Esophagus muscularis mucosa (tissue), 4 donors: ENCODE measurements around the gene SMPD2. TPM values are rescaled to one million over a fixed set of nuclear protein-coding genes. Genes with fewer than 3 reads are reported as not detected.

ENCODE experiments used
- DNase-seq: peaks from one replicate; pipeline ENCODE4 v3.0.0-alpha.2; 2017; ENCODE audit errors: extremely low spot score
- H3K27ac ChIP-seq, 4 donors: fragments of 200-600 bp; sonication (generic); replicated peaks in 1 of 4; 1 replicate in 3 of 4; 2 replicates in 1 of 4; pipeline ENCODE4 v1.5.1; 2016 to 2019; ENCODE audit warnings: mild to moderate bottlenecking in 1 of 4
- H3K27me3 ChIP-seq, 4 donors: fragments of 200-600 bp; sonication (generic); one replicate each; pipeline versions ENCODE4 v1.5.1 to v1.6.0; 2016 to 2019
- H3K36me3 ChIP-seq, 4 donors: fragments of 200-600 bp; sonication (generic); one replicate each; pipeline ENCODE4 v1.5.1; 2016 to 2019
- H3K4me1 ChIP-seq, 4 donors: fragments of 200-600 bp; sonication (generic); one replicate each; pipeline ENCODE4 v1.5.1; 2016 to 2019
- H3K4me3 ChIP-seq, 4 donors: fragments of 200-600 bp; sonication (generic); 1 replicate in 2 of 4; 2 replicates in 2 of 4; pipeline ENCODE4 v1.5.1; 2016 to 2019; ENCODE audit warnings: mild to moderate bottlenecking in 4 of 4, moderate library complexity in 1 of 4
- H3K9me3 ChIP-seq, 4 donors: fragments of 200-600 bp; sonication (generic); 1 replicate in 3 of 4; 2 replicates in 1 of 4; pipeline ENCODE4 v1.5.1; 2016 to 2019
- EP300 ChIP-seq: sonication (generic); formaldehyde crosslinking; IDR thresholded peaks from one replicate; pipeline ENCODE4 v1.6.1; 2017; ENCODE audit warnings: antibody characterized with exemption
- POLR2A ChIP-seq: fragments of 450-650 bp; IDR thresholded peaks from one replicate; pipeline ENCODE4 v1.6.1; 2017; ENCODE audit warnings: antibody characterized with exemption, moderate library complexity, mild to moderate bottlenecking, low read depth
- POLR2AphosphoS5 ChIP-seq, 2 donors: sonication (generic); formaldehyde crosslinking; IDR thresholded peaks; one replicate each; pipeline ENCODE4 v1.6.1; 2017; ENCODE audit warnings: antibody characterized with exemption in 2 of 2
- WGBS: methylation state at CpG from one replicate; pipeline ENCODE4 v1.1.5; 2018; 5-methylcytosine and 5-hydroxymethylcytosine counted together
- intact Hi-C: fragments of 100-400 bp; cut with DNase I; formaldehyde crosslinking; loops from one replicate; pipeline ENCODE4 v1.15.1; 2023
- total RNA-seq, 4 donors: library from RNA; depleted of rRNA; stranded (reverse); fragments of >200 nt; gene quantifications; one replicate each; pipeline versions ENCODE4 v1.1.0 to v1.2.1, GENCODE V29; 2016
- TF ChIP-seq, protein P1 (sequence below), 3 experiments: fragments of 200-600 bp in 2 of 3; fragments of 450-650 bp in 1 of 3; sonication (generic) in 2 of 3; IDR thresholded peaks; one replicate each; pipeline ENCODE4 v1.5.1; 2017 to 2019; ENCODE audit warnings: antibody characterized with exemption in 3 of 3, mild to moderate bottlenecking in 2 of 3, moderate library complexity in 1 of 3

Gene SMPD2, protein sequence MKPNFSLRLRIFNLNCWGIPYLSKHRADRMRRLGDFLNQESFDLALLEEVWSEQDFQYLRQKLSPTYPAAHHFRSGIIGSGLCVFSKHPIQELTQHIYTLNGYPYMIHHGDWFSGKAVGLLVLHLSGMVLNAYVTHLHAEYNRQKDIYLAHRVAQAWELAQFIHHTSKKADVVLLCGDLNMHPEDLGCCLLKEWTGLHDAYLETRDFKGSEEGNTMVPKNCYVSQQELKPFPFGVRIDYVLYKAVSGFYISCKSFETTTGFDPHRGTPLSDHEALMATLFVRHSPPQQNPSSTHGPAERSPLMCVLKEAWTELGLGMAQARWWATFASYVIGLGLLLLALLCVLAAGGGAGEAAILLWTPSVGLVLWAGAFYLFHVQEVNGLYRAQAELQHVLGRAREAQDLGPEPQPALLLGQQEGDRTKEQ
- 1 to 10 TPM; 4.6 to 7.6 (median 6.4) TPM for total RNA-seq

DNA sequence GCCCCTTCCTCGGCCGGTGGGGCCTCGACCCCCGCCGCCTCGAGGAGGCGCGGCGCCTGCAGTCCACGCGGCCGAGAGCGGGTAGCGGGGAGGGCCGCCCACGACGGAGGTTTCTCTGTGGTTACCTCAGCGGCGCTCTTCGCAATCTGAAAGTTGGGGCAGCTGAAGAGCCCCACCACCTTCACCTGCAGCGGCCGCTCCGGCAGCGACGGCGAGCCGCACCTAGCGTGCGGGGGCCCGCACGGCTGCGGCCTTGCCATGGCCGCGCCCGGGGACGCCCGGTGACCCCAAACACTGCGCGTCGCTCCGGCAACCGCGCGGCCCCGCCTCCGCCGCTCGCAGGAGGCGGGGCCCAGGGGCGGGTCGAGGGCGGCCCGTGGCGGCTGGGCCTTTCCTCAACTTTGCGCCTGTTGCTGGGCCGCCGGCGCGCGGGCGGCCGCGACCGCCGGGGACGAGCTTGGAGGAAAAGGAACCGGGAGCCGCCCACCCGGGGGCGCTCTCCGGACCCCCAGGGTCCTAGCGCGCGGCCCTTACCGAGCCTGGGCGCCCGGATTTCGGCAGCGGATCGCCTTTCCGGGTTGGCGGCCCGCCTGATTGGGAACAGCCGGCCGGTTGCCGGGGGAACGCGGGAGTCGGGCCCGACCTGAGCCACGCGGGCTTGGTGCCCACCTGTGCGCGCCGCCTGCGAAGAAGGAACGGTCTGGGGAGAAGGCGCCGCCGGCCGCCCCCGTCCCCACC lies at the start of gene SMPD2, which contains the start of gene PPIL6:
SMPD2 (plus strand) TSS at position 394 of the 738 bp plus-strand sequence. CDS start 398 bp downstream, outside the sequence.
PPIL6 (minus strand) TSS at position 298 of the 738 bp plus-strand sequence; CDS start at position 260, 38 bp downstream.
- peak; percentile 57 to 72 for TF ChIP-seq POLR2AphosphoS5 (IDR thresholded peaks at IDR 0.05)
- no peak for TF ChIP-seq POLR2A
- no peak for TF ChIP-seq EP300
- TF ChIP-seq, protein P1, sequence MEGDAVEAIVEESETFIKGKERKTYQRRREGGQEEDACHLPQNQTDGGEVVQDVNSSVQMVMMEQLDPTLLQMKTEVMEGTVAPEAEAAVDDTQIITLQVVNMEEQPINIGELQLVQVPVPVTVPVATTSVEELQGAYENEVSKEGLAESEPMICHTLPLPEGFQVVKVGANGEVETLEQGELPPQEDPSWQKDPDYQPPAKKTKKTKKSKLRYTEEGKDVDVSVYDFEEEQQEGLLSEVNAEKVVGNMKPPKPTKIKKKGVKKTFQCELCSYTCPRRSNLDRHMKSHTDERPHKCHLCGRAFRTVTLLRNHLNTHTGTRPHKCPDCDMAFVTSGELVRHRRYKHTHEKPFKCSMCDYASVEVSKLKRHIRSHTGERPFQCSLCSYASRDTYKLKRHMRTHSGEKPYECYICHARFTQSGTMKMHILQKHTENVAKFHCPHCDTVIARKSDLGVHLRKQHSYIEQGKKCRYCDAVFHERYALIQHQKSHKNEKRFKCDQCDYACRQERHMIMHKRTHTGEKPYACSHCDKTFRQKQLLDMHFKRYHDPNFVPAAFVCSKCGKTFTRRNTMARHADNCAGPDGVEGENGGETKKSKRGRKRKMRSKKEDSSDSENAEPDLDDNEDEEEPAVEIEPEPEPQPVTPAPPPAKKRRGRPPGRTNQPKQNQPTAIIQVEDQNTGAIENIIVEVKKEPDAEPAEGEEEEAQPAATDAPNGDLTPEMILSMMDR (IDR thresholded peaks at IDR 0.05): peak; percentile 16 to 26 (median 21)
- intact Hi-C loops: loop anchor here (2.0 to 5.0 kb wide), 2 partner anchors 42 to 58 kb away; partner anchors contain the start of genes CD164 and ZBTB24
- WGBS: 20% methylated on average over 1 of the region's 102 CpGs

DNA sequence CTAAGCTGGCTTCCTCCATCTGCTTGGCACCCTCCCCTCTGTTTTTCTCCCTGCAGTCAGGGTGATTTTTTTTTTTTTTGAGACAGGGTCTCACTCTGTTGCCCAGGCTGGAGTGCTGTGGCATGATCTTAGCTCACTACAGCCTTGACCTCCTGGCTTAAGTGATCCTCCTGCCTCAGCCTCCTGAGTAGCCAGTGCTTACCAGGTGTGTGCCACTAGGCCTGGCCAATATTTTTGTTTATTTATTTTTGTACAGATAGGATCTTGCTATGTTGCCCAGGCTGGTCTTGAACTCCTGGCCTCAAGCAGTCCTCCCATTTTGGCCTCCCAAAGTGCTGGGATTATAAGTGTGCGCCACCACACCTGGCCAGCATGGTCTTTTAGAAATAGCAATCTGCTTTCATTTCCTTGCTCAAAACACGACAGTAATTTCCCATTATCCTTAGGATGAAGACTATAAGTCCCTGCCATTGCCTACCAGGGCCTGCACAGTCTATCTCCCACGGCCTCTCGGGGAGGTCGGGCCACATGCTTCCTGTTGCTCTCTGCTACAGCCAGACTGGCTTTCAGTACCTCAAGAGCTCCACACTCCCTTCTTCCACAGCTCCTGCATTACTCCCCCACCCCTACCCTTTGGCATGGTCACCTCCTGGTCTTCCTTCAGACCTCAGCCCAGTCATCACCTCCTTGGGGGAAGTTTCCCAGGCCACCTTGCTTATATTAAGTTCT lies 47.2 kb upstream of the SMPD2 start:
- Histone ChIP-seq H3K36me3 (no peaks in the 10 kb centered on the region), H3K9me3 (no peaks in the 10 kb centered on the region), H3K4me3 (no peak overlapping the region), H3K27ac (no peak overlapping the region), H3K4me1 (peaks cover 3 to 15% (median 11%) of the 10 kb centered on the region in 4 donors), H3K27me3 (no peaks in the 10 kb centered on the region)
- no peak for TF ChIP-seq POLR2A
- no peak for TF ChIP-seq POLR2AphosphoS5 (IDR thresholded peaks at IDR 0.05)
- TF ChIP-seq, protein P1 (IDR thresholded peaks at IDR 0.05): no peak
- no peak for TF ChIP-seq EP300
- intact Hi-C loops: no loop called here
- 91% methylated on average over 5 of the region's 5 CpGs for WGBS
- no peak for DNase-seq

More for the DNA sequence above, at the start of gene SMPD2, which contains the start of gene PPIL6:
- Histone ChIP-seq H3K4me1 (peaks cover 18 to 33% (median 28%) of the 10 kb centered on the region in 4 donors), H3K27me3 (no peaks in the 10 kb centered on the region), H3K27ac (peak within 1 kb of the TSS; percentile 82 to 89 (median 86)), H3K4me3 (peak within 1 kb of the TSS; percentile 76 to 94 (median 86)), H3K9me3 (no peaks in the 10 kb centered on the region), H3K36me3 (peaks cover 3 to 28% (median 26%) of the 10 kb centered on the region in 4 donors)
- DNase-seq: peak; percentile 95

DNA sequence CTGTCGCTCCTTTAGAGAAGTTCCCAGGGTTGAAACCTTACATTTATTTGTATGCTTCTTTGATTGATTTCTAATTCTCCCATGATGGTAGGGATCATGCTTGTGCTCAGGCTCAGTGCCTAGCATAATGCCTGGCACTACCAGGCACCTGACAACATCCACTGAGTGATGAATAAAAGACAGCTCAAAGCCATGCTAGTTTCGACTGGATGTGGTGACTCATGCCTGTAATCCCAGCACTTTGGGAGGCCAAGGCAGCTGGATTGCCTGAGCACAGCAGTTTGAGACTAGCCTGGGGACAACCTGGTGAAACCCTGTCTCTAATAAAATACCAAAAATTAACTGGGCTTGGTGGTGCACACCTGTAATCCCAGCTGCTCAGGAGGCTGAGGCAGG lies 46.6 kb upstream of the SMPD2 start:
- Histone ChIP-seq H3K36me3 (no peaks in the 10 kb centered on the region), H3K9me3 (no peaks in the 10 kb centered on the region), H3K27me3 (no peaks in the 10 kb centered on the region), H3K4me3 (no peak overlapping the region), H3K27ac (no peak overlapping the region), H3K4me1 (peaks cover 3 to 15% (median 11%) of the 10 kb centered on the region in 4 donors)
- intact Hi-C loops: no loop called here
- TF ChIP-seq POLR2A (no peak), POLR2AphosphoS5 (IDR thresholded peaks at IDR 0.05) (no peak), EP300 (no peak)
- TF ChIP-seq, protein P1 (IDR thresholded peaks at IDR 0.05): no peak
- 70% methylated on average over 2 of the region's 2 CpGs for WGBS
- DNase-seq: no peak

DNA sequence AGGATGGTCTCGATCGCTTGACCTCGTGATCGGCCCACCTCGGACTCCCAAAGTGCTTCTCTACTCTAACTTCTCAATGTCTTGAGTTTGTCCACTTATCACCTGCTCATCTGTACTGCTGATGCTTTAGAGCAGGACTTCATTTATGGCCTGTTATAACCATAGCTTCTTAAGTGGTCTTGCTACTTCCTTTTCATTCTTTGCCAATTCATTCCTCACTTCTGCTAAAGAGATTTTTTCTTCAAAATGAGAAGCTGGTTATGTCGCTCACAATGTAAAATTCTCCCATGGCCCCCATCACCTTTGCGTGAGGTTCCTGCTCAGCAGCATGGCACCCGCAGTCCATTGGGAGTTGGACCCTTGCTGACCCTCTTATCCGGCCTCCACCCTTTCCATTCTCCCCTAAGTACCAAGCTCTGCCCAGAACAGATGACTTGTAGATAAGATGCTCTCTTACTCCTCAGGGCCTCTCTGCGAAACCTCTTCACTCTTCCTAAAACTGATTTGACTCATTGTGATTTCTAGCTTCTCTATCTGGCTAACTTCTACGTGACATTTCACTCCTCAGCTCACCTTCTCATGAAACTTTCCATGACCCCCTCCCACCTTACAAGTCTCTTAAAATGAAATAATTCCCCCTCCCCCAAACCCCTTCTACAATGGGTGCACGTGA lies 44.3 kb upstream of the SMPD2 start:
- intact Hi-C loops: loop anchor here (5.0 kb wide), 1 partner anchor 209 kb away; no protein-coding TSS in a partner anchor
- peaks cover 0 to 4% (median 0%) of the 10 kb centered on the region in 4 donors for H3K36me3 ChIP-seq
- no peaks in the 10 kb centered on the region for H3K4me1 ChIP-seq
- no peak overlapping the region for H3K27ac ChIP-seq
- WGBS: 94% methylated on average over 12 of the region's 12 CpGs
- no peaks in the 10 kb centered on the region for H3K9me3 ChIP-seq
- TF ChIP-seq EP300 (no peak), POLR2A (no peak), POLR2AphosphoS5 (IDR thresholded peaks at IDR 0.05) (no peak)
- TF ChIP-seq, protein P1 (IDR thresholded peaks at IDR 0.05): no peak
- no peaks in the 10 kb centered on the region for H3K27me3 ChIP-seq
- no peak for DNase-seq
- no peak overlapping the region for H3K4me3 ChIP-seq
